Breast epithelium (tissue), 4 donors: ENCODE measurements around the gene TMEM123. TPM values are rescaled to one million over a fixed set of nuclear protein-coding genes. Genes with fewer than 3 reads are reported as not detected.
"Not testable (repeated sequence)": the region's sequence is repeated elsewhere in the genome, so short reads cannot be mapped to it uniquely, and the experiment has no call there.

Experiments used
- DNase-seq, 2 donors: peaks; one replicate each; pipeline ENCODE4 v3.0.0-alpha.2; 2019; ENCODE audit warnings: low spot score in 2 of 2
- H3K27ac ChIP-seq, 2 donors: fragments of 200-600 bp; sonication (generic) in 1 of 2; one replicate each; pipeline ENCODE4 v1.5.1; 2016 to 2019; ENCODE audit warnings: mild to moderate bottlenecking in 1 of 2
- H3K27me3 ChIP-seq, 2 donors: fragments of 200-600 bp; sonication (generic) in 1 of 2; one replicate each; pipeline versions ENCODE4 v1.5.1 to v1.6.0; 2017 to 2019; ENCODE audit warnings: control low read depth in 1 of 2, mild to moderate bottlenecking in 1 of 2
- H3K36me3 ChIP-seq: fragments of 200-600 bp; one replicate; pipeline ENCODE4 v1.5.1; 2019
- H3K4me1 ChIP-seq, 2 donors: fragments of 200-600 bp; sonication (generic); one replicate each; pipeline ENCODE4 v1.5.1; 2016 to 2019; ENCODE audit warnings: control low read depth in 1 of 2
- H3K4me3 ChIP-seq, 3 donors: fragments of 200-600 bp; sonication (generic); 1 replicate in 2 of 3; 2 replicates in 1 of 3; pipeline ENCODE4 v1.5.1; 2016 to 2019; ENCODE audit warnings: mild to moderate bottlenecking in 3 of 3, moderate library complexity in 2 of 3
- H3K9me3 ChIP-seq, 2 donors: fragments of 200-600 bp; sonication (generic) in 1 of 2; one replicate each; pipeline ENCODE4 v1.5.1; 2016 to 2019; ENCODE audit warnings: control low read depth in 1 of 2
- POLR2A ChIP-seq: fragments of 450-650 bp; IDR thresholded peaks from one replicate; pipeline ENCODE4 v1.6.1; 2016; ENCODE audit warnings: antibody characterized with exemption, mild to moderate bottlenecking, moderate library complexity
- POLR2AphosphoS5 ChIP-seq, 3 donors: sonication (generic); formaldehyde crosslinking; IDR thresholded peaks; one replicate each; pipeline ENCODE4 v1.6.1; 2017; ENCODE audit warnings: antibody characterized with exemption in 3 of 3
- intact Hi-C: fragments of 100-400 bp; cut with DNase I; formaldehyde crosslinking; loops from one replicate; pipeline ENCODE4 v1.15.1; 2023; ENCODE audit warnings: low total_unique reads
- total RNA-seq, 3 donors: library from RNA; depleted of rRNA; stranded (reverse); fragments of >200 nt; gene quantifications; one replicate each; pipeline ENCODE4 v1.1.0, GENCODE V29; 2016
- TF ChIP-seq, protein P1 (sequence below), 3 donors: fragments of 450-650 bp; IDR thresholded peaks; one replicate each; pipeline ENCODE4 v1.5.1; 2016 to 2017; ENCODE audit warnings: antibody characterized with exemption in 3 of 3, mild to moderate bottlenecking in 3 of 3, moderate library complexity in 3 of 3

Gene TMEM123
- total RNA-seq, 3 donors from 2014 or later, result 74.6 to 307 (median 167) TPM

DNA sequence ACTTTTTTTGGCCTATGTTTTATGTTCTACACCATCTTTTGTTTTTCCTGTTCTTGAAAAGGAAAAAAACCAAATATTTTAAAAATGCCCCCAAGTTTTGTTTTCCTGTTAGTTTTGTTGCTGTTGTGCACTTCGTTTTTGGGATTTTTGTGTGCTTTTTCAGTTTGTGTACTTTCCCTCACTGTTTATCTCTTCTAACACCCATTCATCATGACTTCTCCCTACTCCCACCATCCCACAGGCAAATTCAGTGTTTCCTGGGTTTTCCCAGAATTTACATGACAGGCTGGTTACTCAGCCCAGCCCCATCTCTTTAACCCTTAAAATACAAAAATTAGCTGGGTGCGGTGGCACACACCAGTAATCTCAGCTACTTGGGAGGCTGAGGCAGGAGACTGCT lies 15.6 kb downstream of the TMEM123 start:
- H3K9me3 ChIP-seq, result peaks cover 0 to 5% of the 10 kb centered on the region in 2 donors
- intact Hi-C loops, result no loop called here
- H3K4me3 ChIP-seq, result no peak overlapping the region
- peaks cover 0 to 3% of the 10 kb centered on the region in 2 donors for H3K4me1 ChIP-seq
- H3K27ac ChIP-seq, result peak overlapping the region in 1 of 2 donors; percentile 36
- no peak for DNase-seq
- no peaks in the 10 kb centered on the region for H3K36me3 ChIP-seq
- TF ChIP-seq POLR2AphosphoS5 (IDR thresholded peaks at IDR 0.05) (no peak), POLR2A (no peak)
- TF ChIP-seq, protein P1, sequence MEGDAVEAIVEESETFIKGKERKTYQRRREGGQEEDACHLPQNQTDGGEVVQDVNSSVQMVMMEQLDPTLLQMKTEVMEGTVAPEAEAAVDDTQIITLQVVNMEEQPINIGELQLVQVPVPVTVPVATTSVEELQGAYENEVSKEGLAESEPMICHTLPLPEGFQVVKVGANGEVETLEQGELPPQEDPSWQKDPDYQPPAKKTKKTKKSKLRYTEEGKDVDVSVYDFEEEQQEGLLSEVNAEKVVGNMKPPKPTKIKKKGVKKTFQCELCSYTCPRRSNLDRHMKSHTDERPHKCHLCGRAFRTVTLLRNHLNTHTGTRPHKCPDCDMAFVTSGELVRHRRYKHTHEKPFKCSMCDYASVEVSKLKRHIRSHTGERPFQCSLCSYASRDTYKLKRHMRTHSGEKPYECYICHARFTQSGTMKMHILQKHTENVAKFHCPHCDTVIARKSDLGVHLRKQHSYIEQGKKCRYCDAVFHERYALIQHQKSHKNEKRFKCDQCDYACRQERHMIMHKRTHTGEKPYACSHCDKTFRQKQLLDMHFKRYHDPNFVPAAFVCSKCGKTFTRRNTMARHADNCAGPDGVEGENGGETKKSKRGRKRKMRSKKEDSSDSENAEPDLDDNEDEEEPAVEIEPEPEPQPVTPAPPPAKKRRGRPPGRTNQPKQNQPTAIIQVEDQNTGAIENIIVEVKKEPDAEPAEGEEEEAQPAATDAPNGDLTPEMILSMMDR (IDR thresholded peaks at IDR 0.05), result no peak
- H3K27me3 ChIP-seq, result no peaks in the 10 kb centered on the region

DNA sequence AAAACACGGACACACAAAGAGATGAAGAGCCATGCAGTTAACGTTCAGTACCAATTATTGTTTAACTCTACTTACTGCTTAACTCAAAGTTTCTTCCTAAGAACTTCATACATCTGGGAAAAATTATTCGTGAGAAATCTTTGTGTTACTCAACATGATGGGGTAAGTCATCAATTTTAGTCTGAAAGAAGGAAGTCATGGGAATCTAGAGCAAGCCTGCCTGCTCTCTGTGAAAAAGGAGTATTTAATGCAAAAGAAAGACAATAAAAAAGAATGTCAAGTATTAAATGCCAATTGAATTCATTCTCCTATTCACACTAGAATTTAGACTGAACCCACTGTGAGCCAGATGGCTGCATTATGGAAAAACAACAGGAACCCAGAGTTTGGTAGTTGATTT lies 16.0 kb downstream of the TMEM123 start:
- intact Hi-C loops, result no loop called here
- H3K4me1 ChIP-seq, result peaks cover 0 to 3% of the 10 kb centered on the region in 2 donors
- H3K9me3 ChIP-seq, result peaks cover 0 to 5% of the 10 kb centered on the region in 2 donors
- peak overlapping the region in 1 of 2 donors; percentile 36 for H3K27ac ChIP-seq
- TF ChIP-seq POLR2A (no peak), POLR2AphosphoS5 (IDR thresholded peaks at IDR 0.05) (no peak)
- TF ChIP-seq, protein P1 (IDR thresholded peaks at IDR 0.05), result no peak
- H3K4me3 ChIP-seq, result no peak overlapping the region
- H3K36me3 ChIP-seq, result no peaks in the 10 kb centered on the region
- DNase-seq, result no peak
- H3K27me3 ChIP-seq, result no peaks in the 10 kb centered on the region

DNA sequence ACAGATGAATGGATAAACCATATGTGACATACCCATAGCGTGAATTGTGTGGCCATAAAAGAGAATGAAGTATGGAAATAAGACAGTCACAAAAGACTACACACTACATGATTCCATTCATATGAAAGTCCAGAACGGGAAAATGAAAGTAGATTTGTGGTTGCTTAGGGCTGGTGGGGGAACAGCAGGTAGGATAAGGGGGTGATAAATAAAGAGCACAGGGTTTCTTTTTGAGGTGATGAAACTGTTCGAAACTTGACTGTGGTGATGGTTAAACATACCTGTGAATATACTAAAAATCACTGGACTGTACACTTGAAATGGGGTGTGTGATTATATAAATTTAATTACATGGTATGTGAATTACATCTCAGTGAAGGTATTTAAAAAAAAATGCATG lies 16.9 kb downstream of the TMEM123 start:
- Histone ChIP-seq H3K9me3 (peaks cover 0 to 5% of the 10 kb centered on the region in 2 donors), H3K36me3 (no peaks in the 10 kb centered on the region), H3K4me1 (peaks cover 0 to 3% of the 10 kb centered on the region in 2 donors), H3K27ac (no peak overlapping the region), H3K27me3 (no peaks in the 10 kb centered on the region), H3K4me3 (no peak overlapping the region)
- TF ChIP-seq POLR2A (no peak), POLR2AphosphoS5 (IDR thresholded peaks at IDR 0.05) (no peak)
- TF ChIP-seq, protein P1 (IDR thresholded peaks at IDR 0.05), result no peak
- intact Hi-C loops, result no loop called here
- no peak for DNase-seq

GRCh38 chr11:102433571-102433970 lies 19.0 kb downstream of the TMEM123 start:
- H3K9me3 ChIP-seq, H3K27me3 ChIP-seq, H3K27ac ChIP-seq, H3K36me3 ChIP-seq, H3K4me1 ChIP-seq, intact Hi-C loops, H3K4me3 ChIP-seq, DNase-seq: not testable (repeated sequence)

DNA sequence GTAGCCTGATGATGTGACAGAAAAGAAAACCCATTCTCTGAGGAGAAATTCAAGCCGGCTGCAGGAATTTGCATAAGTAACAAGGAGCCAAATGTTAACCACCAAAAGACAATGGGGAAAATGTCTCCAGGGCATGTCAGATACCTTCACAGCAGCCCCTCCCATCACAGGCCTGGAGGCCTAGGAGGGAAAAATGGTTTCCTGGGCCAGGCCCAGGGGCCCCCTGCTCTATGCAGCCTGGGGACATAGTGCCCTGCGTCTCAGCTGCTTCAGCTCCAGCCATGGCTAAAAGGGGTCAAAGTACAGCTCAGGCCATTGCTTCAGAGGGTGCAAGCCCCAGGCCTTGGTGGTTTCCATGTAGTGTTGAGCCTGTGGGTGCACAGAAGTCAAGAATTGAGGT lies 20.0 kb downstream of the TMEM123 start:
- H3K4me1 ChIP-seq, H3K27ac ChIP-seq, H3K36me3 ChIP-seq, DNase-seq, H3K27me3 ChIP-seq, H3K4me3 ChIP-seq, intact Hi-C loops, H3K9me3 ChIP-seq: not testable (repeated sequence)

- peaks cover 0 to 5% of the 10 kb centered on the region in 2 donors for H3K9me3 ChIP-seq
- H3K27me3 ChIP-seq, result no peaks in the 10 kb centered on the region
- intact Hi-C loops, result no loop called here
- no peaks in the 10 kb centered on the region for H3K4me1 ChIP-seq
- H3K36me3 ChIP-seq, result no peaks in the 10 kb centered on the region
- H3K27ac ChIP-seq, result no peak overlapping the region
- DNase-seq, result no peak
- H3K4me3 ChIP-seq, result no peak overlapping the region
- TF ChIP-seq POLR2A (no peak), POLR2AphosphoS5 (IDR thresholded peaks at IDR 0.05) (no peak)
- TF ChIP-seq, protein P1 (IDR thresholded peaks at IDR 0.05), result no peak
These were observed 21.2 kb downstream of the TMEM123 start for GRCh38 chr11:102431404-102431803.
